ENCODE measurements around the gene CACNA1D.

DNA sequence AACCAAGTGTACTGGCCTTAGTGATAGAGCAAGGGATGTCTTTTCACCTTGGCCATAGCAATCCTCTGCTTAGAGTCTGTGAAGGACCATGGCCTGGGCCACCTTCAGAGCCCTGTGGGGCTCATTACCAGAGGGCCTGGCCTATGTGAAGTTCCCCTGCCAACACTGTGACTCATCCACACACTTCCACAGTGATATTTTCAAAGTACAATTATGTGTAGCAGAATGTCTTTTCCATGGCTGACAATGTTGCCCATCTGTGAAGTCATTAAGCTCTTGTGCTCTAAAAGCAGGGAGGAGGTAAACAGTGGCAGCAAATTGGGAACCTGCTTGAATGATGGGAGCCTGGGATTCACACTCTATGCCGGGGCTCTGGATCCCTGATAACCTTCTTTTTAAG is 12.2 kb upstream of the CACNA1D start:
- TF ChIP-seq, protein P1, sequence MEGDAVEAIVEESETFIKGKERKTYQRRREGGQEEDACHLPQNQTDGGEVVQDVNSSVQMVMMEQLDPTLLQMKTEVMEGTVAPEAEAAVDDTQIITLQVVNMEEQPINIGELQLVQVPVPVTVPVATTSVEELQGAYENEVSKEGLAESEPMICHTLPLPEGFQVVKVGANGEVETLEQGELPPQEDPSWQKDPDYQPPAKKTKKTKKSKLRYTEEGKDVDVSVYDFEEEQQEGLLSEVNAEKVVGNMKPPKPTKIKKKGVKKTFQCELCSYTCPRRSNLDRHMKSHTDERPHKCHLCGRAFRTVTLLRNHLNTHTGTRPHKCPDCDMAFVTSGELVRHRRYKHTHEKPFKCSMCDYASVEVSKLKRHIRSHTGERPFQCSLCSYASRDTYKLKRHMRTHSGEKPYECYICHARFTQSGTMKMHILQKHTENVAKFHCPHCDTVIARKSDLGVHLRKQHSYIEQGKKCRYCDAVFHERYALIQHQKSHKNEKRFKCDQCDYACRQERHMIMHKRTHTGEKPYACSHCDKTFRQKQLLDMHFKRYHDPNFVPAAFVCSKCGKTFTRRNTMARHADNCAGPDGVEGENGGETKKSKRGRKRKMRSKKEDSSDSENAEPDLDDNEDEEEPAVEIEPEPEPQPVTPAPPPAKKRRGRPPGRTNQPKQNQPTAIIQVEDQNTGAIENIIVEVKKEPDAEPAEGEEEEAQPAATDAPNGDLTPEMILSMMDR (IDR thresholded peaks at IDR 0.05), result no peak
- TF ChIP-seq POLR2A (IDR thresholded peaks at IDR 0.05), result no peak
- no peak for TF ChIP-seq POLR2AphosphoS5 (IDR thresholded peaks at IDR 0.05)
